ENCODE results near the gene LIMD2.

LIMD2 gene

GRCh38 chr17:63679214-63679613 is 20.7 kb downstream of the LIMD2 start:
- no peak for DNase-seq

GRCh38 chr17:63676584-63676983 is 23.3 kb downstream of the LIMD2 start:
- no peak for DNase-seq

GRCh38 chr17:63675607-63676546 is 24.0 kb downstream of the LIMD2 start:
- no peak for DNase-seq

- no peak for DNase-seq
Observed at GRCh38 chr17:63675231-63675606, 24.7 kb downstream of the LIMD2 start.

GRCh38 chr17:63672856-63673255 is 27.1 kb downstream of the LIMD2 start:
- DNase-seq: no peak

- no peak for DNase-seq
Observed at GRCh38 chr17:63665527-63666214, 34.3 kb downstream of the LIMD2 start.

GRCh38 chr17:63659850-63660249 is 40.1 kb downstream of the LIMD2 start:
- no peak for DNase-seq

GRCh38 chr17:63658366-63658765 is 41.6 kb downstream of the LIMD2 start:
- no peak for DNase-seq

DNA sequence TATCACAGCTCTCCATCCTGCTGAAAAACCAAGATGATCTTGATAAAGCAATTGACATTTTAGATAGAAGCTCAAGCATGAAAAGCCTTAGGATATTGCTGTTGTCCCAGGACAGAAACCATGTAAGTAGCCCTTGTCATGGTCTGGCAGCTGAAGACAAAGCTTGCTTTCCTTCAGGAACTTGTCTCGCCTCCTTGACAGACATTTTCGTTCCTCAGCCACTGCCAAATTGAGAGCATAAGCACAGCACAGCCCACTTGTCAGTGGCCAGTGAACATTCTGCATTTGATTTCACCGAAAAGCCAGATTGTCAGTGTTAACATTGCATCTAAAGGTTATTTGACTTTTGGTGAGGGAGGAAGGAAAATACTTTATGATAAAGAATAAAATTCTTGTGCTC is 42.1 kb downstream of the LIMD2 start:
- no peak for DNase-seq

- no peak for DNase-seq
Observed at GRCh38 chr17:63653050-63653449, 46.9 kb downstream of the LIMD2 start.

DNA sequence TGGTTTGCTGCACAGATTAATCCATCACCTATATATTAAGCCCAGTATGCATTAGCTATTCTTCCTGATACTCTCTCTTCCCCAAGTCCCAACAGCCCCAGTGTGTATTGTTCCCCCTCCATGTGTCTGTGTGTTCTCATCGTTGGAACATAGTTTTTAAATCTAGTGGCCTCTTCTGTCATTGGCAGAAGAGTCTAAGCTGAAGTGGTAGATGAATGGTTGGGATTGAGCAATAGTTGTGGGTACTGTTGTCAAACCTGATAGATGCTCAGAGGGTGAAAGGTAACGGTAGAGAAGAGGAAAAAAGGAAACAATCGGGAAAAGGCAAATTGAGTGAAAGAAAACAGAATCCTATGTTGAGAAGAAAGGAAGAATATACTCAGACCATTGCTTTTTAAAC is 47.8 kb downstream of the LIMD2 start:
- no peak for DNase-seq

- no peak for DNase-seq
Observed at GRCh38 chr17:63649813-63650212, 50.1 kb downstream of the LIMD2 start.

GRCh38 chr17:63647936-63648335 is 52.0 kb downstream of the LIMD2 start:
- DNase-seq: no peak

DNA sequence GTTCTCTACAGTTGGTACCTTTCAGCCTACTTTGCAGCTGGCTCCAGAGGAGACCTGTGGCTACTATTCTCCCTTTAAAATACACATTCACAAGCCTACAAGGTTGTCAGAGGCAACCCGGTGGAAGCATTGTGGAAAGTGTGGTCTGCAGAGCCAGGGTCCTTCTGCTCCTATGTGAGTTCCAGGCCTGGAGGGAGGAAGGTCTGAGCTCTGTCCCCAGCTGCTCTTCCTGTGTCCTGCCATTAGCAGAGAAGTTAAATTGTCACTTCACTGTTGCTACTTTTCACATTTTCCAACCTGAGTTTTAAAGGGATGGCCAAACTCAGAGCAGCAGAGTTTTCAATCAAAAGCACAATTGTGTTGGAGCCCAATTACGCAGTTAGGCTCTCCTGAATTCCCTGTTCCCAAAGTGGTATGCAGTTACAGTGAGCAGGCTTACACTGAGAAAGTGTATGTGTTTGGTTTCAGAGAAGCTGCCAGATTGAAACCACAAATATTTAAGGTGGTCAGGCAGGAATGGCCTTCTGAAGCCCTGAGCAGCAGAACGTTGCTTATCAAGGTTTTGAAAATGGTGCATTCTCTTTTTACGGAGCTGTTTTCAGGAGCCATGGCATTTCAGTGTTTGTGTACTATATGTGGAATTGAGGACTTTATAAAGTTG is 52.7 kb downstream of the LIMD2 start:
- DNase-seq: no peak

- no peak for DNase-seq
Observed at GRCh38 chr17:63646488-63646806, 53.5 kb downstream of the LIMD2 start.

Data from NCI-H345 (cell line).